HG03520 (cell line): ENCODE data around the gene TTC17.
"Not testable (repeated sequence)": the region's sequence is repeated elsewhere in the genome, so short reads cannot be mapped to it uniquely, and the experiment has no call there.

Experiments used
- ATAC-seq: cut with Tn5 transposase; IDR thresholded peaks from one replicate; pipeline ENCODE4 v1.9.1; 2021; ENCODE audit warnings: mild to moderate bottlenecking, moderate library complexity; ENCODE audit not compliant: unreplicated experiment

Gene TTC17

DNA sequence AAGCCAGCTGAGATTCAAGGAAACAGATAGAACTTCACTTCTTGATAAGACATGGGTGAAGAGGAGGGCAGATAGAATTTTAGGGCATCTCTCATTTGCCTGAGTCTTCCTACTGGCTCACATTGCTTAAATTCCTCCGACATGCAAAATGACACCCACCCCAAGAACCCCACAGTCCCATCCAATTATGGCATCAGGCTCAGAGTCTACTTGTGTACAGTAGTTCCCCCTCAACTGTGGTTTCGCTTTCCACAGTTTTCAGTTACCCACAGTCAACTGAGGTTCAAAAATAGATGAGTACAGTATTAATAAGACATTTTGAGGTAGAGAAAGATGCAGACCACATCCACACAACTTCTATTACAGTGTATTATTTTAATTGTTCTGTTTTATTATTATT, 99.8 kb downstream of the TTC17 start:
- ATAC-seq, result no peak

DNA sequence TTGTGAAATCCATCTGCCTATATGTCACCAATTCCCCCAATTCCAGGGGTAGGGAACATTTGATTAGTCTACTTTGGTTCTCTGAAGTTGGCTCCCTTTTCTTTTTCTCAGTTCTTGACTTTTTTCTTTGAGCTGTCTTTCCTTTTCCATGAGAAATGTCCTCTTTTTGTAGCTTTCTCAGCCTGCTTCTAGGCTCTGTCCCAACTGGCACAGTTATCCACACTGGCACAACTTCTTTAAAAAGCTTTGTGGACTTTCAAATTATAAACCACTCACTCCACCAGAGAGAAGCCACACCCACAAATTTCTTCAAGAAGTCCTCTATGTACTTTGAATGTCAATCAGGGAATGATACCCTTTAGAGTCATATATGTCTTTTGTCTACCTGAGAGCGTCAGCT, 100.5 kb downstream of the TTC17 start:
- ATAC-seq, result no peak

DNA sequence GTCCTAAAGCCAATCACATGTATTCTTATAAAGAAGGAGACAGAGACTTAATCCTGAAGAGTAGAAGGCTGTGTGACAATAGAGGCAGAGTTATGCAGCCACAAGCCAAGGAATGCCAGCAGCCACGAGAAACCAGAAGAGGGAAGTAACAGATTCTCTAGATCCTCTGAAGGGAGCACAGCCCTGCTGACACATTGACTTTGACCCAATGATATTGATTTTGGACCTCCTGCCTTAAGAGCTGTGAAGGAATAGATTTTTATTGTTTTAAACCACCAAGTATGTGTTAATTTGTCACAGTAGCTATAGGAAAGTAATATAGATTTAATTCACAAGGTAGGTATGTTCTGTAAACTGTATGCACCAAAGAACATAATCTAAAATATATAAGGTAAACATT, 103.6 kb downstream of the TTC17 start:
- ATAC-seq, result no peak

- no peak for ATAC-seq
These were observed 109.2 kb downstream of the TTC17 start for GRCh38 chr11:43467958-43468357.

DNA sequence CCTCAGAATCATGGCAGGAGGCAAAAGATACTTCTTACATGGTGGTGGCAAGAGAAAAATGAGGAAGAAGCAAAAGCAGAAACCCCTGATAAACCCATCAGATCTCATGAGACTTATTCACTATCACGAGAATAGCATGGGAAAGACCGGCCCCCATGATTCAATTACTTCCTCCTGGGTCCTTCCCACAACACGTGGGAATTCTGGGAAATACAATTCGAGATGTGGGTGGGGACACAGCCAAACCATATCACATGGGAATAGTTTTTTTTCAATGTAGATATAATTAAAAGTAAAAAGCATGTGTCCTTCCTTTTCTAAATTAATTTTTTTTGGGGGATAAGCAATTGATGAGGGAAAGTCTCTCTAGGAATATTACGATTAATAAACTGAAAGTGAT, 118.8 kb downstream of the TTC17 start:
- ATAC-seq, result not testable (repeated sequence)

GRCh38 chr11:43486141-43486540, 127.4 kb downstream of the TTC17 start:
- no peak for ATAC-seq

GRCh38 chr11:43489869-43490465, 131.2 kb downstream of the TTC17 start:
- no peak for ATAC-seq

- no peak for ATAC-seq
These were observed 134.0 kb downstream of the TTC17 start for GRCh38 chr11:43492701-43493100.

GRCh38 chr11:43493431-43493830, 134.7 kb downstream of the TTC17 start:
- no peak for ATAC-seq

- ATAC-seq, result no peak
These were observed 138.4 kb downstream of the TTC17 start for GRCh38 chr11:43497144-43497543.

GRCh38 chr11:43498561-43498960, 139.8 kb downstream of the TTC17 start:
- no peak for ATAC-seq

GRCh38 chr11:43503417-43503816, 144.7 kb downstream of the TTC17 start:
- no peak for ATAC-seq

- no peak for ATAC-seq
These were observed 145.7 kb downstream of the TTC17 start for GRCh38 chr11:43504316-43504950.

- no peak for ATAC-seq
These were observed 146.5 kb downstream of the TTC17 start for GRCh38 chr11:43505171-43505570.

- no peak for ATAC-seq
These were observed 148.5 kb downstream of the TTC17 start for GRCh38 chr11:43507171-43507570.

DNA sequence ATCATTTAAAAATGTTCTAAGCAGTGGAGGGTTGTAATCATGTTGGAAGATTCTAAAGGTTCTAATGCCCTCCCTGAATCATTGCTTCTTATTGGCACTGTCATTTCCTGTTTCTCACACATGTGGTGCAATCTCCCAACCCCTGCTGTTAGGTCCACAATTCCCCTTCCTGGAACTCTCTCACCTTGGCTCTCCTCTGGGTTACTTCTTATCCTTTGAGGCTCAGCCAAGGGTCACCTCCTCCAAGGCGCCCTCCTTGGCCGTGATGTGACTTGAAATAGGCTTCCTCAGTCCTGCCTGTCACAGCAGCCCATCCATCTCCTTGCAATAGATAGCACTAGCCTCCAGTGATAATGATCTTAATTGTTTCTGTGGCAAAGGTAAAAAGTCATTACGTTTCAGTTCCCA, 149.8 kb downstream of the TTC17 start:
- no peak for ATAC-seq

GRCh38 chr11:43511959-43512358, 153.2 kb downstream of the TTC17 start:
- no peak for ATAC-seq

GRCh38 chr11:43515090-43515489, 156.4 kb downstream of the TTC17 start:
- ATAC-seq, result no peak

GRCh38 chr11:43516316-43516850, 157.7 kb downstream of the TTC17 start:
- ATAC-seq, result no peak

DNA sequence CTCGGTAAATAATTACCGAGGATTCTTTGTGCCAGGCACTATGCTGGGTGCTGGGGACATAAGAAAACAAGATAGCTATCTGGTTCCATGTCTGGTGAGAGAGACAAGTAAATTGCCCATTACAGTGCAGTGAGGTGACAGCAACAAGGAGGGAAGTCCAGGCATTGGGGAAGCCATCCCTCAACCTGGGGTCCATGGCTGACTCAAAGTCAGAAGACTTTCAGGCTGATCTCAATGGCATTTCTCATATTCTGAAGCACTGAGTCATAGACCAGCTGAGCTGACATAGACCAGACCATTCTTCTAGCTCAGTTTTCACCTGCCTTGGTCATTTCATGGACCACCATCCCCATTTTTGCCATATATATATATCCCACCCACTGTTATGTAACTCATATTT, 158.8 kb downstream of the TTC17 start:
- no peak for ATAC-seq

GRCh38 chr11:43518408-43519160, 159.9 kb downstream of the TTC17 start:
- no peak for ATAC-seq

DNA sequence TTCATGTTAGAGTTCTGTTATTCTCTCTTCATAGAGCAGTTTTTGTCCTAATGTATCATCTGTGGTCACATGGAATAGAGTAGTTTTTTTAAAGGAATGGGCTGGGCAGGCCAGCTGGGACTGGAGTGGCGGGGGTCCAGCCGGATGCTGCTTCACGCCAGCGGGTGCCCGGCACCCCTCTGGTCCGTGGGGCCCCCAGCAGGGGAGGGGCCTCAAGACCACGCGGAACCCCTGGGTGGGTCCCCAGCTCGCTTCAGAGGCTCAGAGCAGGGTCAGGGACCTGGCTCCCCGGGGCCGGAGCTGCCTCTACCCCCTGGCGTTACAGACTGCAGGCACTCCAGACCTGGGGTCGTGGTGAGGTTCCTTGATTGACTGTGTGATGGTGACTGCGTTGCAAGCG, 162.8 kb downstream of the TTC17 start:
- ATAC-seq, result no peak
